ENCODE results near the gene PAPLN.
A peak's percentile ranks its signal among the peaks of the same experiment; 100 is the strongest.

The PAPLN gene

GRCh38 chr14:73245480-73246325, 8.4 kb downstream of the PAPLN start:
- DNase-seq (ENCODE audit: low read depth in 2 of 2): peak; percentile 7 to 25

- no peak for DNase-seq (ENCODE audit: low read depth in 2 of 2)
Measured at GRCh38 chr14:73246387-73247150, 9.3 kb downstream of the PAPLN start.

GRCh38 chr14:73248108-73248868, 11.0 kb downstream of the PAPLN start:
- DNase-seq (ENCODE audit: low read depth in 2 of 2): no peak

- no peak for DNase-seq (ENCODE audit: low read depth in 2 of 2)
Measured at GRCh38 chr14:73249108-73249507, 11.8 kb downstream of the PAPLN start.

- DNase-seq (ENCODE audit: low read depth in 2 of 2): no peak
Measured at GRCh38 chr14:73249564-73250316, 12.4 kb downstream of the PAPLN start.

- no peak for DNase-seq (ENCODE audit: low read depth in 2 of 2)
Measured at GRCh38 chr14:73250317-73250713, 13.0 kb downstream of the PAPLN start.

GRCh38 chr14:73250781-73251500, 13.6 kb downstream of the PAPLN start:
- DNase-seq (ENCODE audit: low read depth in 2 of 2): no peak

GRCh38 chr14:73251516-73252215, 14.4 kb downstream of the PAPLN start:
- no peak for DNase-seq (ENCODE audit: low read depth in 2 of 2)

GRCh38 chr14:73252491-73253322, 15.4 kb downstream of the PAPLN start:
- no peak for DNase-seq (ENCODE audit: low read depth in 2 of 2)

GRCh38 chr14:73253323-73253610, 16.0 kb downstream of the PAPLN start:
- DNase-seq (ENCODE audit: low read depth in 2 of 2): no peak

- DNase-seq (ENCODE audit: low read depth in 2 of 2): no peak
Measured at GRCh38 chr14:73253721-73254120, 16.4 kb downstream of the PAPLN start.

- DNase-seq (ENCODE audit: low read depth in 2 of 2): no peak
Measured at GRCh38 chr14:73254247-73255004, 17.1 kb downstream of the PAPLN start.

GRCh38 chr14:73255005-73255400, 17.7 kb downstream of the PAPLN start:
- no peak for DNase-seq (ENCODE audit: low read depth in 2 of 2)

GRCh38 chr14:73255693-73256225, 18.5 kb downstream of the PAPLN start:
- DNase-seq (ENCODE audit: low read depth in 2 of 2): no peak

GRCh38 chr14:73258076-73258475, 20.8 kb downstream of the PAPLN start:
- DNase-seq (ENCODE audit: low read depth in 2 of 2): no peak

- DNase-seq (ENCODE audit: low read depth in 2 of 2): no peak
Measured at GRCh38 chr14:73258845-73259611, 21.7 kb downstream of the PAPLN start.

- DNase-seq (ENCODE audit: low read depth in 2 of 2): no peak
Measured at GRCh38 chr14:73259837-73260236, 22.5 kb downstream of the PAPLN start.

- DNase-seq (ENCODE audit: low read depth in 2 of 2): no peak
Measured at GRCh38 chr14:73260574-73260973, 23.3 kb downstream of the PAPLN start.

Data from activated CD4-positive, alpha-beta T cell treated with anti-CD3 and anti-CD28 coated beads for 24 hours (primary cell).